IMR-90 (cell line): Measurements from ENCODE around the gene ZC3H8. TPM values are rescaled to one million over a fixed set of nuclear protein-coding genes. Genes with fewer than 3 reads are reported as not detected.

Source experiments
- ATAC-seq: fragments of 200-7000 bp; cut with Tn5 transposase; 2 replicates; pipeline ENCODE4 v1.9.1; 2020; ENCODE audit warnings: low read depth, mild to moderate bottlenecking, moderate library complexity
- BruUV-seq: library from RNA; stranded (reverse); fragments of 400-500 nt; replicated peaks from 2 replicates; lab custom pipeline; 2021; lab: Mats Ljungman, UMichigan
- CTCF ChIA-PET: fragments of 300-600 bp; formaldehyde crosslinking; extraction: SDS; loops from one replicate; lab custom pipeline; 2021; ENCODE audit warnings: antibody characterized with exemption; lab: Yijun Ruan, JAX
- POLR2A ChIA-PET: fragments of 300-600 bp; sonication (Branson Sonifier 250); formaldehyde crosslinking; loops from one replicate; lab custom pipeline; 2022; ENCODE audit warnings: antibody characterized with exemption; ENCODE audit not compliant: unreplicated experiment; lab: Charles Lee
- DNase-seq: peaks from one replicate; pipeline ENCODE4 v3.0.0; 2013
- H2AFZ ChIP-seq: replicated peaks from 2 replicates; pipeline ENCODE3; 2013; ENCODE audit warnings: low read length, mild to moderate bottlenecking; ENCODE audit not compliant: poor library complexity
- H2AK5ac ChIP-seq: 2 replicates; pipeline ENCODE4 v1.6.1; 2013; ENCODE audit warnings: low read depth, low read length, inconsistent platforms
- H2AK9ac ChIP-seq: replicated peaks from 2 replicates; pipeline ENCODE3; 2013; ENCODE audit warnings: mild to moderate bottlenecking, low read depth, low read length, moderate library complexity; ENCODE audit not compliant: poor library complexity
- H2BK120ac ChIP-seq: 2 replicates; pipeline ENCODE4 v1.6.1; 2013; ENCODE audit warnings: low read depth, low read length, inconsistent platforms
- H2BK15ac ChIP-seq: 3 replicates; pipeline ENCODE4 v1.6.1; 2013; ENCODE audit warnings: low read depth, low read length, inconsistent platforms
- H2BK20ac ChIP-seq: 2 replicates; pipeline ENCODE4 v1.6.1; 2013; ENCODE audit warnings: low read depth, mild to moderate bottlenecking, inconsistent platforms, low read length, moderate library complexity
- H2BK5ac ChIP-seq: 2 replicates; pipeline ENCODE4 v1.6.1; 2013; ENCODE audit warnings: mild to moderate bottlenecking, low read depth, low read length, inconsistent platforms; ENCODE audit not compliant: poor library complexity, severe bottlenecking
- H3K14ac ChIP-seq: replicated peaks from 2 replicates; pipeline ENCODE4 v1.6.1; 2013; ENCODE audit warnings: low read depth, low read length, inconsistent platforms
- H3K18ac ChIP-seq: 2 replicates; pipeline ENCODE4 v1.6.1; 2013; ENCODE audit warnings: low read depth, low read length, control low read depth
- H3K23ac ChIP-seq: 2 replicates; pipeline ENCODE4 v1.6.1; 2013; ENCODE audit warnings: low read depth, low read length, inconsistent platforms
- H3K27ac ChIP-seq: 2 replicates; pipeline ENCODE4 v1.5.1; 2013; ENCODE audit warnings: mild to moderate bottlenecking, control low read depth, low read length; ENCODE audit not compliant: insufficient read depth
- H3K27me3 ChIP-seq: 2 replicates; pipeline ENCODE4 v1.6.1; 2013; ENCODE audit warnings: low read length; ENCODE audit not compliant: control insufficient read depth, insufficient read depth
- H3K36me3 ChIP-seq: 2 replicates; pipeline ENCODE4 v1.6.1; 2013; ENCODE audit warnings: low read length, mixed read lengths; ENCODE audit not compliant: control insufficient read depth, insufficient read depth
- H3K4ac ChIP-seq: 2 replicates; pipeline ENCODE4 v1.6.1; 2013; ENCODE audit warnings: low read depth, low read length, inconsistent platforms
- H3K4me1 ChIP-seq: 2 replicates; pipeline ENCODE4 v1.6.1; 2013; ENCODE audit warnings: low read length, mixed read lengths; ENCODE audit not compliant: control insufficient read depth, insufficient read depth
- H3K4me2 ChIP-seq: 2 replicates; pipeline ENCODE4 v1.6.1; 2013; ENCODE audit warnings: low read depth, mild to moderate bottlenecking, control low read depth, low read length, moderate library complexity
- H3K4me3 ChIP-seq: 2 replicates; pipeline ENCODE4 v1.5.1; 2013; ENCODE audit warnings: low read depth, mild to moderate bottlenecking, control low read depth, low read length, moderate library complexity; ENCODE audit not compliant: insufficient read depth
- H3K56ac ChIP-seq: 2 replicates; pipeline ENCODE4 v1.6.1; 2013; ENCODE audit warnings: low read length, inconsistent platforms; ENCODE audit not compliant: insufficient read depth; ENCODE audit errors: extremely low read depth
- H3K79me1 ChIP-seq, 2 experiments: 2 replicates each; pipeline ENCODE4 v1.6.1; 2013; ENCODE audit warnings: low read length in 2 of 2, inconsistent platforms in 1 of 2, low read depth in 1 of 2
- H3K9ac ChIP-seq: 2 replicates; pipeline ENCODE4 v1.6.1; 2013; ENCODE audit warnings: low read depth, low read length, control low read depth
- H3K9me1 ChIP-seq: 2 replicates; pipeline ENCODE4 v1.6.1; 2013; ENCODE audit warnings: low read length, inconsistent platforms; ENCODE audit not compliant: insufficient read depth
- H3K9me3 ChIP-seq: 2 replicates; pipeline ENCODE4 v1.6.1; 2013; ENCODE audit warnings: low read length; ENCODE audit not compliant: control insufficient read depth, insufficient read depth
- H4K20me1 ChIP-seq: 2 replicates; pipeline ENCODE4 v1.6.1; 2013; ENCODE audit warnings: low read length, inconsistent platforms; ENCODE audit not compliant: insufficient read depth
- H4K5ac ChIP-seq: 2 replicates; pipeline ENCODE4 v1.6.1; 2013; ENCODE audit warnings: mild to moderate bottlenecking, low read depth, low read length, control low read depth
- H4K8ac ChIP-seq, 2 experiments: 2 replicates each; pipeline ENCODE4 v1.6.1; 2013; ENCODE audit warnings: low read depth in 2 of 2, low read length in 2 of 2, control low read depth in 1 of 2, inconsistent platforms in 1 of 2
- H4K91ac ChIP-seq: 2 replicates; pipeline ENCODE4 v1.6.1; 2013; ENCODE audit warnings: low read depth, low read length, inconsistent platforms; ENCODE audit not compliant: insufficient read depth
- BHLHE40 ChIP-seq: fragments of 150-350 bp; IDR thresholded peaks from 2 replicates; pipeline ENCODE4 v1.6.1; 2016; ENCODE audit warnings: mild to moderate bottlenecking, low read depth, low read length
- CEBPB ChIP-seq: IDR thresholded peaks from 2 replicates; pipeline ENCODE4 v1.6.1; 2012; ENCODE audit warnings: low read depth, low read length, improper control_type of control experiment
- CHD1 ChIP-seq: IDR thresholded peaks from 2 replicates; pipeline ENCODE4 v1.6.1; 2012; ENCODE audit warnings: low read depth, low read length, improper control_type of control experiment
- CTCF ChIP-seq: conservative IDR thresholded peaks from 2 replicates; pipeline ENCODE4 v1.5.1; 2012; ENCODE audit warnings: mild to moderate bottlenecking, low read depth, low read length, improper control_type of control experiment
- FOS ChIP-seq: fragments of 150-350 bp; IDR thresholded peaks from 2 replicates; pipeline ENCODE4 v1.6.1; 2016; ENCODE audit warnings: low read depth, low read length
- MAFK ChIP-seq: IDR thresholded peaks from 2 replicates; pipeline ENCODE4 v1.6.1; 2012; ENCODE audit warnings: low read depth, low read length, improper control_type of control experiment
- MAZ ChIP-seq: IDR thresholded peaks from 2 replicates; pipeline ENCODE4 v1.6.1; 2012; ENCODE audit warnings: low read depth, mild to moderate bottlenecking, low read length, improper control_type of control experiment, moderate library complexity, borderline replicate concordance
- MXI1 ChIP-seq: IDR thresholded peaks from 2 replicates; pipeline ENCODE4 v1.6.1; 2012; ENCODE audit warnings: low read depth, mild to moderate bottlenecking, low read length, moderate library complexity, borderline replicate concordance
- NFE2L2 ChIP-seq: fragments of 150-350 bp; IDR thresholded peaks from 2 replicates; pipeline ENCODE4 v1.6.1; 2016; ENCODE audit warnings: low read depth, mild to moderate bottlenecking, low read length
- POLR2A ChIP-seq: IDR thresholded peaks from 2 replicates; pipeline ENCODE4 v1.6.1; 2012; ENCODE audit warnings: mild to moderate bottlenecking, low read depth, low read length
- RAD21 ChIP-seq: IDR thresholded peaks from 2 replicates; pipeline ENCODE4 v1.6.1; 2012; ENCODE audit warnings: low read length, improper control_type of control experiment
- RCOR1 ChIP-seq: IDR thresholded peaks from 2 replicates; pipeline ENCODE4 v1.6.1; 2012; ENCODE audit warnings: mild to moderate bottlenecking, low read length, improper control_type of control experiment; ENCODE audit not compliant: insufficient replicate concordance
- RFX5 ChIP-seq: IDR thresholded peaks from 2 replicates; pipeline ENCODE4 v1.8.0; 2012; ENCODE audit warnings: low read depth, mild to moderate bottlenecking, low read length, moderate library complexity
- SMC3 ChIP-seq: fragments of 150-350 bp; IDR thresholded peaks from 2 replicates; pipeline ENCODE4 v1.6.1; 2016; ENCODE audit warnings: low read depth, mild to moderate bottlenecking, antibody characterized with exemption, low read length, moderate library complexity
- USF2 ChIP-seq: fragments of 150-350 bp; IDR thresholded peaks from 2 replicates; pipeline ENCODE4 v1.6.1; 2017; ENCODE audit warnings: mild to moderate bottlenecking, antibody characterized with exemption, low read length, low read depth
- WGBS, 2 experiments: methylation state at CpG; one replicate each; pipeline versions ENCODE4 v1.1.5 to v1.1.7; 2013; ENCODE audit warnings: missing lambda C conversion rate in 2 of 2; ENCODE audit not compliant: insufficient read length in 1 of 2; ENCODE audit errors: extremely low coverage in 2 of 2; 5-methylcytosine and 5-hydroxymethylcytosine counted together
- dilution Hi-C: fragments of 300-500 bp; cut with HindIII; formaldehyde crosslinking; loops from one replicate; pipeline ENCODE4 v1.14.3; 2018; ENCODE audit warnings: low sequenced_read_pairs; ENCODE audit not compliant: unreplicated experiment
- in situ Hi-C: fragments of 300-500 bp; cut with MboI; formaldehyde crosslinking; loops from 3 replicates; pipeline ENCODE4 v1.14.3; 2019; ENCODE audit warnings: low sequenced_read_pairs, inconsistent platforms, mixed read lengths
- intact Hi-C: fragments of 100-400 bp; cut with micrococcal nuclease; formaldehyde crosslinking; loops from 2 replicates; pipeline ENCODE4 v1.10.0; 2022
- polyA plus RNA-seq, 3 experiments: library from polyadenylated mRNA; depleted of rRNA; stranded (reverse); fragments of >200 nt; gene quantifications; 2 replicates each; pipeline ENCODE4 v1.2.3, GENCODE V29; 2012; ENCODE audit warnings: low replicate concordance in 1 of 3
- total RNA-seq: library from RNA; depleted of rRNA; stranded (reverse); fragments of >200 nt; gene quantifications from 2 replicates; pipeline ENCODE4 v1.2.3, GENCODE V29; 2012
- TF ChIP-seq, protein P1 (sequence below): fragments of 150-350 bp; IDR thresholded peaks from 2 replicates; pipeline ENCODE4 v1.6.1; 2016; ENCODE audit warnings: low read depth, mild to moderate bottlenecking, low read length, moderate library complexity, borderline replicate concordance

The ZC3H8 gene
- total and polyA plus RNA-seq, 2 of the 4 experiments (the other 2 are of a cell fraction), result 0.18 to 1.6 TPM

GRCh38 chr2:112174383-112174782 lies 80.5 kb downstream of the ZC3H8 start:
- H3K9me1 ChIP-seq, result no peaks in the 10 kb centered on the region
- no CpG with 5 or more reads among the region's 4 CpGs for WGBS, 2 experiments
- dilution Hi-C loops, result no loop called here
- DNase-seq (no peak), ATAC-seq (no peak)
- no peak overlapping the region for H4K91ac ChIP-seq
- no peak overlapping the region for H3K4ac ChIP-seq
- no peak overlapping the region for H2AK5ac ChIP-seq
- H3K4me2 ChIP-seq, result no peak overlapping the region
- ChIA-PET CTCF (no interaction called here), POLR2A (no interaction called here)
- H3K18ac ChIP-seq, result no peak overlapping the region
- no peaks in the 10 kb centered on the region for H3K36me3 ChIP-seq
- H2AFZ ChIP-seq, result peak overlapping the region; percentile 19
- H3K23ac ChIP-seq, result no peak overlapping the region
- no peak overlapping the region for H4K5ac ChIP-seq
- H3K56ac ChIP-seq, result no peak overlapping the region
- H4K8ac ChIP-seq, result no peak overlapping the region
- H2BK15ac ChIP-seq, result no peak overlapping the region
- no peaks in the 10 kb centered on the region for H3K4me1 ChIP-seq
- TF ChIP-seq RAD21 (no peak), MAZ (no peak), MAFK (no peak), USF2 (no peak), CHD1 (no peak), MXI1 (no peak), BHLHE40 (no peak), RCOR1 (no peak), CTCF (no peak), NFE2L2 (no peak), POLR2A (no peak), SMC3 (no peak), RFX5 (no peak), CEBPB (no peak), FOS (no peak)
- TF ChIP-seq, protein P1, sequence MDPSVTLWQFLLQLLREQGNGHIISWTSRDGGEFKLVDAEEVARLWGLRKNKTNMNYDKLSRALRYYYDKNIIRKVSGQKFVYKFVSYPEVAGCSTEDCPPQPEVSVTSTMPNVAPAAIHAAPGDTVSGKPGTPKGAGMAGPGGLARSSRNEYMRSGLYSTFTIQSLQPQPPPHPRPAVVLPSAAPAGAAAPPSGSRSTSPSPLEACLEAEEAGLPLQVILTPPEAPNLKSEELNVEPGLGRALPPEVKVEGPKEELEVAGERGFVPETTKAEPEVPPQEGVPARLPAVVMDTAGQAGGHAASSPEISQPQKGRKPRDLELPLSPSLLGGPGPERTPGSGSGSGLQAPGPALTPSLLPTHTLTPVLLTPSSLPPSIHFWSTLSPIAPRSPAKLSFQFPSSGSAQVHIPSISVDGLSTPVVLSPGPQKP, result no peak
- H2AK9ac ChIP-seq, result no peak overlapping the region
- H3K14ac ChIP-seq, result no peak overlapping the region
- H2BK120ac ChIP-seq, result no peak overlapping the region
- no peak overlapping the region for H2BK5ac ChIP-seq
- in situ Hi-C loops, result no loop called here
- H3K4me3 ChIP-seq, result no peak overlapping the region
- H3K79me1 ChIP-seq, result no peaks in the 10 kb centered on the region
- BruUV-seq, result no TSS peak
- no peaks in the 10 kb centered on the region for H3K9me3 ChIP-seq
- no peak overlapping the region for H3K9ac ChIP-seq
- H2BK20ac ChIP-seq, result no peak overlapping the region
- H3K27me3 ChIP-seq, result no peaks in the 10 kb centered on the region; the same call in 1 of the 2 replicates
- intact Hi-C loops, result no loop called here
- H4K20me1 ChIP-seq, result no peaks in the 10 kb centered on the region
- no peak overlapping the region for H3K27ac ChIP-seq
